ENCODE data around the gene CLRN1. TPM values are rescaled to one million over a fixed set of nuclear protein-coding genes. Genes with fewer than 3 reads are reported as not detected.
"Not testable (repeated sequence)": the region's sequence is repeated elsewhere in the genome, so short reads cannot be mapped to it uniquely, and the experiment has no call there.

CLRN1 gene
- total RNA-seq, 1 experiment from 2014 or later = not detected

DNA sequence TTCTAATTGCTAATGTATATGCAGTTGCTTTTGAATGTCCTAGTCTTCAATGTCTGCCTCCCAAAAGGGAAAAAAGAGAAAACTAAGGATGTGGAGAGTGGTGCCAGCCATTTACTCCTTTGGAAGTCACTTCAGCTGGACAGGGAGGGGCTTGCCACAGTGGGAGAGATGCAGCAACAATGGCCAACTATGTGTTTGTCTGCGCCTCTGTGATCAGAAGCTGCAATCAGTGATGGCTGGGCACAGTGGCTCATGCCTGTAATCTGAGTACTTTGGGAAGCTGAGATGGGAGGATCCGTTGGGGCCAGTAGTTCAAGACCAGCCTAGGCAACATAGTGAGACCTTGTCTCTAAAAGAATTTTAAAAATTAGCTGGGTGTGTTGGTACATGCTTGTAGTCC, 16.7 kb upstream of the CLRN1 start:
- Histone ChIP-seq H3K9me3 (no peaks in the 10 kb centered on the region), H3K27me3 (peaks cover 31% of the 10 kb centered on the region), H3K36me3 (no peaks in the 10 kb centered on the region), H3K4me3 (no peak overlapping the region)
- no peak for DNase-seq

- not testable (repeated sequence) for DNase-seq, H3K36me3 ChIP-seq, H3K4me3 ChIP-seq, H3K9me3 ChIP-seq
- H3K27me3 ChIP-seq = peaks cover 34% of the 10 kb centered on the region
These were observed 15.9 kb upstream of the CLRN1 start for GRCh38 chr3:150988395-150988794.

DNA sequence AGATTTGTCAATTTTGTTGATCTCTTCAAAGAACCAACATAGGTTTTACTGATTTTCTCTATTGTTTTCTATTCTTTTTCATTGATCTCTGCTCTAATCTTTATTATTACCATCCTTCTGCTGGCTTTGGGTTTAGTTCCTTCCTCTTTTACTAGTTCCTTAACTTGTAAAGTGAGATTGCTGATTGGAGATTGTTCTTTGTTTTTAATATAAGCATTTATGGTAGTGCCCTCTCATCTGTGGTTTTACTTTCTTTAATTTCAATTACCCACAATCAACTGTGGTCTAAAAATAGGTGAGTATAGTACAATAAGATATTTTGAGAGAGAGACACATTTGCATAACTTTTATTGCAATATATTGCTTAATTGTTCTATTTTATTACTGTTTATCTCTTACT, 13.2 kb upstream of the CLRN1 start:
- Histone ChIP-seq H3K36me3 (no peaks in the 10 kb centered on the region), H3K27me3 (peaks cover 40% of the 10 kb centered on the region), H3K4me3 (no peak overlapping the region), H3K9me3 (no peaks in the 10 kb centered on the region)
- no peak for DNase-seq

GRCh38 chr3:150984066-150984465, 11.5 kb upstream of the CLRN1 start:
- no peaks in the 10 kb centered on the region for H3K9me3 ChIP-seq
- no peak overlapping the region for H3K4me3 ChIP-seq
- H3K36me3 ChIP-seq = no peaks in the 10 kb centered on the region
- H3K27me3 ChIP-seq = peaks cover 39% of the 10 kb centered on the region
- DNase-seq = no peak

DNA sequence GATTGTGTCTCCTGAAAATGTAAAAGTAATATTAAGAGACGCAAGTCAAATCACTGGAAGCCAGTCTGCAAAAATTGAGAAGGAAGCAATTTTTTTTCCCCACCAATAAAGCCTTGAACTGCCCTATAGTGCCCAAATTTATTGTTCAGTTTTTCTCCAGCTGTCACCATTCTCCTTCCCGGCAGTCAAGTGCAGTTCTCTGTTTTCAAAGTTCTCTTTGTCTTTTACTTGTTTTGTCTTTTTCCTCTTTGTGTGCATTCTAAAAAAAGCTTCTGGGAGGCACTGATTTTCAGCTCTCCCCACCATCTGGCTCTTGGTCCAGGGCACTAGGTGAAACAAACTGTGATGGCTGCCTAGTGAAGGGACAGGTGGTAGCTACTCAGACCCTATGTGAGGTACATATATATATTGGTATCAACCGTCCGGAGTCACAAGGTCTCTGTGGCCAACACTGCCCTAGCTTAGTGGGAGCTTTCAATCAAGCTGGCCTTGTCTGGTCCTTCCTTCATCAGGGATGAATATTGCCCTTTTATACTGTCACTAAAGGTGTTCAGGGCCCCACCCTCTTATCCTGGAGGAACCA, 6.1 kb upstream of the CLRN1 start:
- Histone ChIP-seq H3K27me3 (peaks cover 35% of the 10 kb centered on the region), H3K9me3 (no peaks in the 10 kb centered on the region)
- DNase-seq = no peak

GRCh38 chr3:150975992-150976368, 3.5 kb upstream of the CLRN1 start:
- H3K27me3 ChIP-seq = peaks cover 16% of the 10 kb centered on the region
- no peak overlapping the region for H3K4me3 ChIP-seq
- no peak for DNase-seq
- no peaks in the 10 kb centered on the region for H3K36me3 ChIP-seq
- no peaks in the 10 kb centered on the region for H3K9me3 ChIP-seq

More for the DNA sequence above, 6.1 kb upstream of the CLRN1 start:
- H3K36me3 ChIP-seq = no peaks in the 10 kb centered on the region
- H3K4me3 ChIP-seq = no peak overlapping the region

DNA sequence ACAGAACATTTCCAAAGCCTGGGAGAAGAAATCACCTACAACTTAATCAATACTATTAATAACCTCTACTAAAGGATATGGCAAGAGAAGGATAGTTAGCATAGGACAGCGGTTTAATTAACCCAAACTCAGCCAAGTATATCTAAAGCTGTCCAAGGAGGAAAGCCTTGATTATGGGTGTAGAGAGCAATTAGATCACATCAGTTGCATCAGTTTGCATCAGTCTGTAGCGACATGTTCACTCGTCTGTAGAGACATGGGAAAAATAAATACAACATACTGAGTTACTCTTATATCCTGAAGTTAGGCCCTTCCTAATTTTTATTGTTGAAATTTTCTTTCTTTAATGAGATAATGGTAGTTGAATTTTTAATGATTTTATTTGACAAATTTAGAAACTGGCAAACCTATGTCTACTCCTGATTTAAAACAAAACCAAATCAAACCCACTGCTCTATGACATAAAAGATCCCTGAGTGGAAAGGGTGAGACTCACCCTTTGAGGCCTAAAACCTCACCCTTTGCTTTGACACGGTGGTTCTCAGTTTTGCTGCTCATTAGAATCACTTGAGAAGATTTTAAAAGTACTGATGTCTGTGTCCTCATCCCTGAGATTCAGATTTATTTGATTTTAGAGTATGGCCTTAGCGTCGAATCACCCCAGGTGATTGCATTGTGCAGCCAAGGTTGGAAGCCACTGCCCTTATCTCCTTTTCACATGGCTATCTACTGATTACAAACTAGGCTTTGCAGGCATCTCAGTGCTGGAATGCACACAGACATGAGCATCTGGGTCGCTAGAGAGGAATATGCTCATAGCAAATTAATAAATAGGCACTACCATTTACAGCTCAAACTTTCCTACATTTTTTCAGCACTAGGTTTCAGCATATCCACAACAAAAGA, 2.8 kb upstream of the CLRN1 start:
- Histone ChIP-seq H3K36me3 (no peaks in the 10 kb centered on the region), H3K27me3 (peaks cover 11% of the 10 kb centered on the region), H3K4me3 (no peak overlapping the region), H3K9me3 (no peaks in the 10 kb centered on the region)
- DNase-seq = no peak

DNA sequence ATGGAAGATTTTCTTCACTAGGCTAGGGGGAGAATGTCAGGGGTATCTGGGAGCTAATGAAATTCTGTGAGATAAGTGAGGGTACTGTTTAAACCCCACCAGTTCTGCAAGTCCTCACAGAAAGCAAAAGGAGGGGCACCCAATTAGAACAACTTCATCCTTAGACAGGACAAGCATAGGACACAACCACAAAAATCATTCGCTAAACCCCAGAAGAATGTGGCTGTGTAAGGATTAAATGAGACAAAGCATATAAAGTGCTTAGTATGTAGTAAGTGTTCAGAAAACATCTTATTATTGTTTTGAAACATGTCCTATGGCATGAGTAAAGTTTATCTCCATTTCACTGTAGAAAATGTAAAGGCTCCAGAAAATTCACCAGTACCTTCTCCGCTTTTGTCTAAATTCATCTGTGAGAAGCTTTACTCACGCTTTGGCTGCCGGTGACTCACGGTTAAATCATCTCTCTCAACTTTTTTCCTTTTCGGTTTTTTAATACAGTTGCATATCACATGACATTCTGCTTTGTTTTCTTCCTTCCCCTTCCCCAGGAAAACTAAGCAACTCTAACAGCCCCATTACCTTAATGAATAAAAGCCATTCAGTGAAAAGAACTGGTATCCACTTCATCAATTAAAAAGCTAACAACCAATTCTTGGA, 1.7 kb downstream of the CLRN1 start:
- H3K27me3 ChIP-seq = peaks cover 12% of the 10 kb centered on the region
- no peaks in the 10 kb centered on the region for H3K36me3 ChIP-seq
- DNase-seq = peak; percentile 44
- no peak overlapping the region for H3K4me3 ChIP-seq
- H3K9me3 ChIP-seq = no peaks in the 10 kb centered on the region

GRCh38 chr3:150968341-150969035, 4.0 kb downstream of the CLRN1 start:
- H3K27me3 ChIP-seq = peaks cover 17% of the 10 kb centered on the region
- no peaks in the 10 kb centered on the region for H3K9me3 ChIP-seq
- no peak for DNase-seq
- no peak overlapping the region for H3K4me3 ChIP-seq
- no peaks in the 10 kb centered on the region for H3K36me3 ChIP-seq

GRCh38 chr3:150965436-150965835, 7.1 kb downstream of the CLRN1 start:
- Histone ChIP-seq H3K36me3 (no peaks in the 10 kb centered on the region), H3K4me3 (no peak overlapping the region), H3K27me3 (peaks cover 32% of the 10 kb centered on the region), H3K9me3 (no peaks in the 10 kb centered on the region)
- DNase-seq = no peak

GRCh38 chr3:150961949-150962348, 10.6 kb downstream of the CLRN1 start:
- Histone ChIP-seq H3K9me3 (no peaks in the 10 kb centered on the region), H3K4me3 (no peak overlapping the region), H3K36me3 (no peaks in the 10 kb centered on the region), H3K27me3 (peaks cover 35% of the 10 kb centered on the region)
- DNase-seq = no peak

DNA sequence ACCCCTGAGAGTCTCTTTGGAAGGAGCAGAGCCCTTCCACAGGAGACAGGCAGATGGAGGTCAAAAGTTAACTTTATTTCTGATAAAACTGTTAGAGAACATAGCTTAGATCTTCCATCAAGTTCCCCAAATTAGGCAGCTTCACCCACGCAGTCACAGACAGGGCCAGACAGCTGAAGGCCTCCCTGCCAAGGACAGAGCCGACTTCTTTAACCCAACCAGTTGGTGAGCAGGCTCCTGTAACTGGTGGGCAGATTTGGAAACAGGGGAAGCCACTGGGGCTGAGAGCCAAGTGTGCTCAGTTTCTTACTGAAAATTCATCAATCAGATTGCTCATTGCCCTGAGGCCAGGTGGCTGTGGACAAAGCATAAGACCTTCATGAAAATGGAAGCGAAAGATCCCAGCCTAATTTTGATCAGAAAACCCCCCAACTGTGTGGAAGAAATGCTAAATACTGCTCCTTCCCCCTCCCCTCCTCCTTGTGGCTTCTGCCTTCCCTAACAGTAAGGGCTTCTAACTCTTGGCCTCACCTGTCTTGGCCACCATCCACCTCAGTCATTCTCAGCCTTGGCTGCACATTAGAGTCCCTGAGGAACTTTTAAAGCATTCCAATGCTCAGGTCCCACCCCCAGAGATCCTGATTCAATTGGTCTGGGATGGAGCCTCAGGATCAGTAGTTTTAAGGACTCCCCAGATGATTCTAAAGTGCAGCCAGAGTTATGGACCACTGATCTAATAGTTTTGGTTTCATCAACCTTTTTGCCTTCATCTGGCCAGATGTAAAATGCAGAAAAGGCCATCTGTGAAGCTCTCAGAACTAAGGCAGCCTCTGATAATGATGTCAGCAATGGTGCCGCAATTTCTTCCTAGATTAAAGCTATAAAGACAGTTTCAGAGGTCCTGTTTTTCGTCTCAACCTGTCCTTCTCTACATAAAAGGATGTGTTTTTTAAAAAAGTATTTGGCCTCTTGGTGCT, 11.5 kb downstream of the CLRN1 start:
- DNase-seq = no peak
- Histone ChIP-seq H3K4me3 (no peak overlapping the region), H3K9me3 (no peaks in the 10 kb centered on the region)

DNA sequence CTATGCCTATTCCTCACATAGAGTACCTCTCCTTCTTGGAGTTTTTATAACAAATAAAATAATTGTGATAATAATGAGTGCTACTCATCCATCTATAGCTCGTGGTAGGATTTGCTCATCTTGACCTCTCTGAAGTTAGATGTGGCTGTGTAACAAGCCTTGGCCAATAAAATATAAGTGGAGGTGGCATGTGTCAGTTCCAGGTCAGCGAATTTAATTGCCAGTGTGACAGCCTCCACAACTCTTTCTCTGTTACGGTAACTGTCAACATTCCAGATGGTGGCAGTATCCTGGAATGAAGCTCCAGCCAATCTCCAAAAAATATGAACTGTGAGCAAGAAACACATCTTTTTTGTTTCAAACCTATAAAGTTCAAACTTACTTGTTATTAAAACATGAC, 13.8 kb downstream of the CLRN1 start:
- H3K4me3 ChIP-seq = no peak overlapping the region
- H3K27me3 ChIP-seq = peaks cover 40% of the 10 kb centered on the region
- no peak for DNase-seq
- no peaks in the 10 kb centered on the region for H3K9me3 ChIP-seq
- H3K36me3 ChIP-seq = no peaks in the 10 kb centered on the region

More for the DNA sequence above, 11.5 kb downstream of the CLRN1 start:
- Histone ChIP-seq H3K36me3 (no peaks in the 10 kb centered on the region), H3K27me3 (peaks cover 35% of the 10 kb centered on the region)

DNA sequence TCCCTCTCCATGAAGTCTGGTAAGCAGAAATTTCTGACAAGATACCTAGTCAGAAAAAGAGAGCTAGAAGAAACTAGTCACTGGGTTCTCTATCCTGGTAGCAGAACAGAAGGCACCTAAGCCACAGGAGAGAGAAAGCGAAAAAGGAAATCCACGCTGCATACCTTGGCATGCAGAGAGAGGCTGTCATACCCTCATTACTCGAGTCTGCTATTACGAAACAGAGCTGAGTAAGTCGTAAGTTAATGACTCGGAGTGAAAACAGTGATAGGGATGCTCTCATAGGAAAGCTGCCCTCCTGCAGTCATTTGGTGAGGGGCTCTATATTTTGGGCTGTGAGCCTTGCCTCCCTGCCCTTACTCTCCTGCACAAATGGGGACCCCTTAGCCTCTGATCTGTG, 16.2 kb downstream of the CLRN1 start:
- no peak for DNase-seq
- peaks cover 43% of the 10 kb centered on the region for H3K27me3 ChIP-seq
- H3K4me3 ChIP-seq = no peak overlapping the region
- H3K36me3 ChIP-seq = no peaks in the 10 kb centered on the region
- no peaks in the 10 kb centered on the region for H3K9me3 ChIP-seq

GRCh38 chr3:150951923-150952322, 20.6 kb downstream of the CLRN1 start:
- Histone ChIP-seq H3K27me3 (peaks cover 37% of the 10 kb centered on the region), H3K36me3 (no peaks in the 10 kb centered on the region), H3K9me3 (no peaks in the 10 kb centered on the region), H3K4me3 (no peak overlapping the region)
- DNase-seq = no peak

Measured in MG63 (cell line).